Measurements from ENCODE around the gene HSPA12A.

The HSPA12A gene

GRCh38 chr10:116781370-116781884 lies 39.1 kb upstream of the HSPA12A start:
- Histone ChIP-seq H3K27me3 (no peaks in the 10 kb centered on the region), H3K9me3 (no peaks in the 10 kb centered on the region), H3K4me1 (no peaks in the 10 kb centered on the region), H3K4me3 (no peak overlapping the region), H3K27ac (no peak overlapping the region), H3K36me3 (no peaks in the 10 kb centered on the region)
- intact Hi-C loops (cut with DNase I; ENCODE audit: low total_unique reads) = no loop called here
- no peak for DNase-seq
- TF ChIP-seq CTCF (IDR thresholded peaks at IDR 0.05) = no peak

- Histone ChIP-seq H3K4me3 (no peak overlapping the region), H3K9me3 (no peaks in the 10 kb centered on the region), H3K27me3 (no peaks in the 10 kb centered on the region), H3K4me1 (no peaks in the 10 kb centered on the region), H3K36me3 (no peaks in the 10 kb centered on the region), H3K27ac (no peak overlapping the region)
- intact Hi-C loops (cut with DNase I; ENCODE audit: low total_unique reads) = no loop called here
- TF ChIP-seq CTCF (IDR thresholded peaks at IDR 0.05) = no peak
- no peak for DNase-seq
These were observed 38.4 kb upstream of the HSPA12A start for GRCh38 chr10:116780691-116781205.

GRCh38 chr10:116779076-116779687 lies 36.8 kb upstream of the HSPA12A start:
- no peak for TF ChIP-seq CTCF (IDR thresholded peaks at IDR 0.05)
- Histone ChIP-seq H3K9me3 (no peaks in the 10 kb centered on the region), H3K4me3 (no peak overlapping the region), H3K27ac (no peak overlapping the region), H3K36me3 (no peaks in the 10 kb centered on the region), H3K27me3 (no peaks in the 10 kb centered on the region), H3K4me1 (no peaks in the 10 kb centered on the region)
- no peak for DNase-seq
- intact Hi-C loops (cut with DNase I; ENCODE audit: low total_unique reads) = no loop called here

GRCh38 chr10:116777006-116777405 lies 34.6 kb upstream of the HSPA12A start:
- H3K27ac ChIP-seq = no peak overlapping the region
- intact Hi-C loops (cut with DNase I; ENCODE audit: low total_unique reads) = no loop called here
- DNase-seq = no peak
- H3K9me3 ChIP-seq = no peaks in the 10 kb centered on the region
- H3K4me1 ChIP-seq = no peaks in the 10 kb centered on the region
- no peak overlapping the region for H3K4me3 ChIP-seq
- no peak for TF ChIP-seq CTCF (IDR thresholded peaks at IDR 0.05)
- H3K36me3 ChIP-seq = no peaks in the 10 kb centered on the region
- H3K27me3 ChIP-seq = no peaks in the 10 kb centered on the region

GRCh38 chr10:116775488-116776400 lies 33.4 kb upstream of the HSPA12A start:
- H3K4me3 ChIP-seq = no peak overlapping the region
- H3K4me1 ChIP-seq = peaks cover 0 to 5% (median 0%) of the 10 kb centered on the region in 4 donors
- intact Hi-C loops (cut with DNase I; ENCODE audit: low total_unique reads) = no loop called here
- no peak for TF ChIP-seq CTCF (IDR thresholded peaks at IDR 0.05)
- H3K27me3 ChIP-seq = no peaks in the 10 kb centered on the region
- H3K36me3 ChIP-seq = no peaks in the 10 kb centered on the region
- no peaks in the 10 kb centered on the region for H3K9me3 ChIP-seq
- DNase-seq = no peak
- no peak overlapping the region for H3K27ac ChIP-seq
